ENCODE data around the gene OR10R2. TPM values are rescaled to one million over a fixed set of nuclear protein-coding genes. Genes with fewer than 3 reads are reported as not detected.

Gene OR10R2
- total RNA-seq, 4 donors from 2014 or later, result not detected

GRCh38 chr1:158454537-158454936 lies 17.5 kb upstream of the OR10R2 start:
- TF ChIP-seq, protein P1, sequence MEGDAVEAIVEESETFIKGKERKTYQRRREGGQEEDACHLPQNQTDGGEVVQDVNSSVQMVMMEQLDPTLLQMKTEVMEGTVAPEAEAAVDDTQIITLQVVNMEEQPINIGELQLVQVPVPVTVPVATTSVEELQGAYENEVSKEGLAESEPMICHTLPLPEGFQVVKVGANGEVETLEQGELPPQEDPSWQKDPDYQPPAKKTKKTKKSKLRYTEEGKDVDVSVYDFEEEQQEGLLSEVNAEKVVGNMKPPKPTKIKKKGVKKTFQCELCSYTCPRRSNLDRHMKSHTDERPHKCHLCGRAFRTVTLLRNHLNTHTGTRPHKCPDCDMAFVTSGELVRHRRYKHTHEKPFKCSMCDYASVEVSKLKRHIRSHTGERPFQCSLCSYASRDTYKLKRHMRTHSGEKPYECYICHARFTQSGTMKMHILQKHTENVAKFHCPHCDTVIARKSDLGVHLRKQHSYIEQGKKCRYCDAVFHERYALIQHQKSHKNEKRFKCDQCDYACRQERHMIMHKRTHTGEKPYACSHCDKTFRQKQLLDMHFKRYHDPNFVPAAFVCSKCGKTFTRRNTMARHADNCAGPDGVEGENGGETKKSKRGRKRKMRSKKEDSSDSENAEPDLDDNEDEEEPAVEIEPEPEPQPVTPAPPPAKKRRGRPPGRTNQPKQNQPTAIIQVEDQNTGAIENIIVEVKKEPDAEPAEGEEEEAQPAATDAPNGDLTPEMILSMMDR (IDR thresholded peaks at IDR 0.05), result no peak
- no peak for TF ChIP-seq POLR2A (IDR thresholded peaks at IDR 0.05)
- no peak for DNase-seq
- Histone ChIP-seq H3K4me1 (no peaks in the 10 kb centered on the region), H3K9me3 (no peaks in the 10 kb centered on the region), H3K27ac (no peak overlapping the region), H3K27me3 (no peaks in the 10 kb centered on the region), H3K4me3 (no peak overlapping the region), H3K36me3 (no peaks in the 10 kb centered on the region)

GRCh38 chr1:158457246-158457645 lies 14.8 kb upstream of the OR10R2 start:
- Histone ChIP-seq H3K27ac (no peak overlapping the region), H3K4me3 (no peak overlapping the region), H3K4me1 (no peaks in the 10 kb centered on the region), H3K36me3 (no peaks in the 10 kb centered on the region), H3K9me3 (no peaks in the 10 kb centered on the region), H3K27me3 (no peaks in the 10 kb centered on the region)
- TF ChIP-seq, protein P1 (IDR thresholded peaks at IDR 0.05), result no peak
- no peak for TF ChIP-seq POLR2A (IDR thresholded peaks at IDR 0.05)
- DNase-seq, result no peak

GRCh38 chr1:158458263-158458662 lies 13.8 kb upstream of the OR10R2 start:
- no peaks in the 10 kb centered on the region for H3K36me3 ChIP-seq
- H3K27me3 ChIP-seq, result no peaks in the 10 kb centered on the region
- no peaks in the 10 kb centered on the region for H3K4me1 ChIP-seq
- no peak for TF ChIP-seq POLR2A (IDR thresholded peaks at IDR 0.05)
- TF ChIP-seq, protein P1 (IDR thresholded peaks at IDR 0.05), result no peak
- no peak for DNase-seq
- no peak overlapping the region for H3K27ac ChIP-seq
- no peaks in the 10 kb centered on the region for H3K9me3 ChIP-seq
- no peak overlapping the region for H3K4me3 ChIP-seq

DNA sequence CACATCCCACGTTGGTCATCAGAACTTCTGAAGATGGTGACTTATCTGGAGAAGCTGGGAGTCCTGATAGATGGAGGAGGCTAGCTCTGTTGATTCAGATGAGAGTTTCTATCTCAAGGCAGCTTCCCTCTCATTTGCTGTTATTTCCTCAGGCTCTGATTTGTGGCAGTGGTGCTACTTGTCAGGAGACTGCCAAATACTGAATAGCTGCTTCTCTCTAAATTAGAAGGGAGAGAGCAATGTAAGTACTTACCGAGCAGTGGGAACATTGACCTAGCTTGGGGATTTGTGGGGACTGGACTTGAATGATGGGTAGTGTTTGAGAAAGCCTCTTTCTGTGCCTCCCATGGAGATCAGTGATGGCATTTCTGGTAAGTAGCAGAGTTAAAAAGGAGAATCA lies 10.5 kb upstream of the OR10R2 start, which contains the start of gene OR10K1:
OR10K1 (plus strand) TSS at position 301 of the 400 bp plus-strand sequence. CDS start 3,728 bp downstream, outside the sequence.
- TF ChIP-seq POLR2A (IDR thresholded peaks at IDR 0.05), result no peak
- TF ChIP-seq, protein P1 (IDR thresholded peaks at IDR 0.05), result no peak
- Histone ChIP-seq H3K9me3 (no peaks in the 10 kb centered on the region), H3K4me3 (no peak within 1 kb of the TSS), H3K4me1 (no peaks in the 10 kb centered on the region), H3K36me3 (no peaks in the 10 kb centered on the region), H3K27me3 (no peaks in the 10 kb centered on the region), H3K27ac (no peak within 1 kb of the TSS)
- DNase-seq, result no peak

GRCh38 chr1:158485455-158485854 lies 13.4 kb downstream of the OR10R2 start:
- no peak overlapping the region for H3K27ac ChIP-seq
- no peak for DNase-seq
- H3K4me3 ChIP-seq, result no peak overlapping the region
- no peak for TF ChIP-seq POLR2A (IDR thresholded peaks at IDR 0.05)
- TF ChIP-seq, protein P1 (IDR thresholded peaks at IDR 0.05), result no peak
- H3K4me1 ChIP-seq, result no peaks in the 10 kb centered on the region
- H3K27me3 ChIP-seq, result no peaks in the 10 kb centered on the region
- no peaks in the 10 kb centered on the region for H3K9me3 ChIP-seq
- H3K36me3 ChIP-seq, result no peaks in the 10 kb centered on the region

DNA sequence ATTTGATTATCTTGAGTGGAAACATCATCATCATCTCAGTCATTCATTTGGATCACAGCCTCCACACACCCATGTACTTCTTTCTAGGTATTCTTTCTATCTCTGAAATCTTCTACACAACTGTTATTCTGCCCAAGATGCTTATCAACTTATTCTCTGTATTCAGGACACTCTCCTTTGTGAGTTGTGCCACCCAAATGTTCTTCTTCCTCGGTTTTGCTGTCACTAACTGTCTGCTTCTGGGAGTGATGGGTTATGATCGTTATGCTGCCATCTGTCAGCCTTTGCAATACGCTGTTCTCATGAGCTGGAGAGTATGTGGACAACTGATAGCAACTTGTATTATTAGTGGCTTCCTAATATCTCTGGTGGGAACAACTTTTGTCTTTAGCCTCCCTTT lies 19.3 kb downstream of the OR10R2 start:
- H3K4me3 ChIP-seq, result no peak overlapping the region
- no peaks in the 10 kb centered on the region for H3K9me3 ChIP-seq
- no peak overlapping the region for H3K27ac ChIP-seq
- no peaks in the 10 kb centered on the region for H3K27me3 ChIP-seq
- H3K36me3 ChIP-seq, result no peaks in the 10 kb centered on the region
- TF ChIP-seq, protein P1 (IDR thresholded peaks at IDR 0.05), result no peak
- TF ChIP-seq POLR2A (IDR thresholded peaks at IDR 0.05), result no peak
- DNase-seq, result no peak
- H3K4me1 ChIP-seq, result no peaks in the 10 kb centered on the region

Data from Peyer's patch (tissue), 4 donors.